ENCODE results near the gene FRMPD4.

FRMPD4 gene

GRCh38 chrX:12307961-12308360 is 169.7 kb downstream of the FRMPD4 start:
- no peak for DNase-seq

DNA sequence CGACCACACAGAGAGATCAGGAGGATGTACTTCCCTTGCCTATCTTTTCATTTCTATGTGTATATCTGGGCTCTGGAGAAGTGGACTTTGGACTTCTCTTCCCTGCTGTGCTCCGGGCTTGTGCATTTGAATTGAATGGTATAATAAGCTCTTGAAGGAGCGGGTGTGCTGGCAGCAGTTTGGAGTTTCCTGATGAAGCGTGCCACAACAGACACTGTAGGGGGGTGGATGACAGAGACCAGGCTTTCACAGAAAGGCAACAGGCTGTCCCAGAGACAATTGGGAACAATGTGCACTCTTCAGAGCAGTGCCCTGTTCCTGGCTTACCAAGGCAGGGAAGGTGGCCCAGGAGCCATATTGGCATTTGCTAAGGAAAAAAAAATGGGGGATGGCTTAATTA is 170.1 kb downstream of the FRMPD4 start:
- peak; percentile 22 for DNase-seq

GRCh38 chrX:12309040-12309743 is 170.9 kb downstream of the FRMPD4 start:
- no peak for DNase-seq

- no peak for DNase-seq
Measured at GRCh38 chrX:12309744-12310076, 171.4 kb downstream of the FRMPD4 start.

DNA sequence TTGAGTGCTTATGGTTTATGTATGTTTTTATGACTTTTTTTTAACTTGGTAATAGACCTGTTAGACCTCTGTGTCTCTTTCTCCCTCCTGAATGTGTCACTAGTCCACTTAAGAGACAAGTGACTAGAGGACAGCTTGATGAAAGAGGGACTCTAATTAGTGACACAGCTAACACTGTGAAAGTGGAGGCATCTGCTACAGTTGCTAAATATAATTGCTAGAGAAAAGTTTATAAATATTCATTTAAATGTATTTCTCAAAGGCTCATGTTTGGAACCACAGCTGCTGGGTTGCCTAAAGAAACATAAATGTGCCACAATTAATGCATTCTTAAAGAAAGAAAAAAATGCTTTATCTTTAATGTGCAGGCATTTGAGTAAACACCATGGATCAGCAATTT is 176.4 kb downstream of the FRMPD4 start:
- DNase-seq, result no peak

DNA sequence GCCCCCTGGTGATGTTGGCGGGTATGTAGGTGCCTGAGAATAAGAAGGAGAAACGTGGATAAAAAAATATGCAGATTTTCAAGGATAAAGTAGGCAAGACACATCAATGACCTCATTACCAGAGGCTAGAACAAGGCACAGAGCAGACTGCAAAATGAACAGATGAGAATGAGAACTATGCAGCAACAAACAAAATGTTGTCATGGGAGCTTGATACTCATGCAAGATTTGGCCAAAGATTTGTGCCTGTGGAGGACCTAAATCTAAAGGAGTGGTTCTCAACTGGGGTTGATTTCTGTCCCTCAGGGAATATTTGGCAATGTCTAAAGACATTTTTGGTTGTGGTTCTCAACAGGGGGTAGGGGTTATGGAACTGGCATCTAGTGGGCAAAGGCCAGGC is 177.3 kb downstream of the FRMPD4 start:
- no peak for DNase-seq

GRCh38 chrX:12319003-12319519 is 180.8 kb downstream of the FRMPD4 start:
- no peak for DNase-seq

DNA sequence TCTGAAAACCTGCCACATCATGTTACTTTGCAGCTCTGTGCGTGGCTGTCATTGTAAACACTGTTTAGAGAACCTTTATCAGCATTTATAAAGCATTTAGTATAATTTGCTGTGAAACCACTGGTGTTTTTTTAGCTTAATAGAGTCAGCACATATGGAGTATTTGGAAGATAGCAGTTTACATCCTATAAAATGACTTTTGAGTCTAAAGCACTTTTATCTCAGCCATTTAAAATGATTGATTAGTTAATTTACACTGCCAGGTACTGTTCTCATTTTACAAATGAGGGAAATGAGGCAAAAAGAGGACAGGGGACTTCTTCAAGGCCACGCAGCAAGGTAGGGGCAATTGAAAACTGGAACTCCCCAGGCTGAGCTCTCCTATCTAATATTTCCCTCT is 181.7 kb downstream of the FRMPD4 start:
- no peak for DNase-seq

GRCh38 chrX:12322031-12322430 is 183.8 kb downstream of the FRMPD4 start:
- no peak for DNase-seq

DNA sequence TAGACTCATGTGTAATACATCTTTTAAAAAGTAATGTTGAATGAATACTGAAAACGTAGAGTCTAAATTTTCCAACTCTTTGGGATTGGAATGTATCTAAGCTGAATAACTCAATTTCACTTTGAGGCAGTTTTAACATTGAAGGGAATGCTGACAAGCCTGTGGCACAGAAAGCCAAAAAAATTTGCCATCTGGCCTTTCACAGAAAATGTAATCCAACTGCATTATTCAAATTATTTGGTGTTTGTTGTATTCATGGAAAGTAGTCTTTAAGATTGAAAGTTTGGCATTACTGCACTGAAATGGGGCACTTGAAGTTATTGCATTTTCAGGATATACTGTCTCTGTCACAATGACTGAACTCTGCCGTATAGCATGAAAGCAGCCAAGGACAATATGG is 186.9 kb downstream of the FRMPD4 start:
- DNase-seq, result no peak

- no peak for DNase-seq
Measured at GRCh38 chrX:12327836-12328235, 189.6 kb downstream of the FRMPD4 start.

- no peak for DNase-seq
Measured at GRCh38 chrX:12329476-12329875, 191.2 kb downstream of the FRMPD4 start.

- DNase-seq, result no peak
Measured at GRCh38 chrX:12330841-12331240, 192.6 kb downstream of the FRMPD4 start.

DNA sequence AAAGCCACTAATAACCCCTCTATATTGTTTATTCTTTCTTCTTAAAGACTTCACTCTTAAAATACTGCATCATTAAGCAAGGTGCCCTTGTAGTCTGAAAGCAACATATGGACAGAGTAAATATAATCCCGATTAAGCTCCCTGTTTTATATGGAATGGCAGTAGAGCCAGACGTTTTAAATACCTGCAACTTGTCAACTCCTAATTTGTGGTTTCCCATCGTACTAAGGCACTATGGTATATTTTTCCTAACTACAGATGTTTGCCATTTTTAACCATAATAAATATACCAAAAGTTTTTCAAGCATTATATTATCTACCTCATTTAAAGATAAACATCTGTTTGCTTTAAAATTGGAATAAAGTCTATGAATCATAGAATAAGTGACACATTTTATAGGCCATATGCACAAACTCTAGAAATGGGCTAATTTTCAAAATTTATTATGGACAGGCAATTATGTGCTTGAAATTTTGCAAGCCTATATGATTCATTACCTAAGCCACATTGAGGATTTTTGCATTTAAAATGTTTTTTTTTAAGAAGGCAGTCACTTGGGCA is 194.6 kb downstream of the FRMPD4 start:
- DNase-seq, result no peak

DNA sequence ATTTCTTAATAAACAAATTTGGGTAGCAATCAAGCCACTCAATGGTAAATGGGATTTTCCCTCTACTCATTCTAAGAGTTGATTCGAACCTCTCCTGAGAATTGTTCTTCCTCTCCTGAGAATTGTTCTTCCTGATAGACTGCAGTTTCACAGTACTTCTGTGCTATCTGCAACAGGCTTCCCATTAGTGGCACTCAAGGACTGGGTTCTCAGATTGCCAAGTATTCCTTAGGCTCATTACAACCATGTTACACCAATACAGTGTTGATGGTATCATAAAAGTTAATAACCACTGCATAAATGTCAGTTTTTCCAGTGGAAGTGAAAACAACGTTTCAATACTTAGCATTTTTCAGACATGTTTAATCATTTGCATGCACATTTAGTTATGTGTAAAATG is 201.6 kb downstream of the FRMPD4 start:
- DNase-seq, result no peak

DNA sequence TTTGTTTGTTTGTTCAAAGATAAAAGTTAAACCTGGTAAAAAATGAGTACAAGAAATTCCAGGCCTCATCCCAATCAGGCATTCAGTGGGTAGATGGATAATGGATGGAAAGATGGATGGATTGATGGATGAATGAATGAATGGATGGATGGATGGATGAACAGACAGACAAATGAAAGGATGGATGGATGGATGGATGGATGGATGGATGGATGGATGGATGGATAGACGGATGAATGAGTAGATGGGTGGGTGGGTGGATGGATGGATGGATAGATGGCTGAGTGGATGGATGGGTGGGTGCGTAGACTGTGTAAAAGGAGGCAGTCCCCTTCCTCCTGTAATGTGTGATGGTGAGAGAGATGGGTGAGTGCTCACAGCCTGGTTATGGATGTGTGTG is 206.7 kb downstream of the FRMPD4 start:
- DNase-seq, result no peak

- DNase-seq, result no peak
Measured at GRCh38 chrX:12349201-12349600, 210.9 kb downstream of the FRMPD4 start.

- no peak for DNase-seq
Measured at GRCh38 chrX:12352922-12353321, 214.6 kb downstream of the FRMPD4 start.

- no peak for DNase-seq
Measured at GRCh38 chrX:12360383-12360782, 222.1 kb downstream of the FRMPD4 start.

DNA sequence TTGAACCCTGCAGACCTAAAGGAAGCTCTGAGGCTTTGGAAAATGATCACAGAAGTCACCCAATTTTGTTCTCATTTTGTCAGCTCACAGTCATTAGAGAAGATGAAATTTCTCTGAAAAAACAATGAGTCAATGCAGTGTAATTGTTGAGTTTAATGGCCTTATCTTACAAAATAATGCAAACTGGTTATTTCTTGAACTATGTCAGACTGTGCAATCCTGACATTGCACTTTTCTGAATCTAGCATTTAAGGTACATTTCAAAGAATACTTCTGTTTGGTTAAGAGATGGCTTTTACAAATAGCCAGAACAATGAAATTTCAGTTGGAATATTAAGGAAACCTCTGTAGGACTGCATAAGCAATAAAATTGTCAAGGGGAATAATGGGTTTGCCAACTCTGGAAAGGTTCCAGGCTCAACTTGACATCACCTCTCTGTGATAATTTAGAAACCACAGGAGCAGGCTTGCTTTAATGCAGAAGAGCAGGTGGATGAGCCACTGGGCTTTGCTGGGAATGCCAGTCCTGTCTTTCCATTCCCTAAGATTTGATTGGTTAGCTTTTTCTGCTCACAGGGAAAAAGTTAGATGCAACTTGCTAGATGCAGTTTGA is 222.8 kb downstream of the FRMPD4 start:
- DNase-seq, result no peak

DNA sequence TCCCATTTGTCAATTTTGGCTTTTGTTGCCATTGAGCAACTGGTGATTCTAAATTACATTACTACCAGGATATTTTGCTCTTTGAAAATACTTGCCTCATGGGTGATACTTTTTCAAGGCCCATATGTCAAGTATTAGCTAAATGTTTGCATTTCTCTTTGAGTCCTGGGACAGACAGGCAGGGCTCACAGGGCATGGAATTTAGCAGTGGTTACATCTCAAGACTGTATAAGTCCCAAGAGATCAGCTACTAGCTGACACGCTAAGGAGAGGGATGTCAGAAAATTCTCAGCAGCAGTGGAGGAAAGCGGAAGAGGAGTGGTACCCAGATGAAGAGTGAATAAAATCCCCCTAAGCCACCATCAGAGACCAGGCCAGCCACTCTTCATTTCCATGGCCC is 224.9 kb downstream of the FRMPD4 start:
- no peak for DNase-seq

DNA sequence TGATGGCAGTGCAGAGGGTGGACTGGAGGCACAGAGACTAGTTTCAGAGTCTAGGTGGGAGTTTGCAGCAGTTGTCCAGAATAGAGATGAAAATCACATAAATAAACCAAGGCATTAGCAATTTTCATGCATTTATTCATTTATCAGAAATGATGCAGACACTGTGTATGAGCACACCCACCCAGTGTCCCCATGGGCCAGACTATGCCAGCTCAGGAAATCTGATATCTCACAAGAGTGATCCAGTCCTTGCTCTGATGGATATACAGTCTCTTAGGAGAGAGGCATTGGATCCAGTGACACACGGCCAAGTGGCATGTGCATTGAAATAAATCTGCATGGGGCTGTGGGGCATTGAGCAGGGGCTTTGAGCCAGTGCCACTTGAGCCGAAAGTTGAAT is 228.2 kb downstream of the FRMPD4 start:
- no peak for DNase-seq

DNA sequence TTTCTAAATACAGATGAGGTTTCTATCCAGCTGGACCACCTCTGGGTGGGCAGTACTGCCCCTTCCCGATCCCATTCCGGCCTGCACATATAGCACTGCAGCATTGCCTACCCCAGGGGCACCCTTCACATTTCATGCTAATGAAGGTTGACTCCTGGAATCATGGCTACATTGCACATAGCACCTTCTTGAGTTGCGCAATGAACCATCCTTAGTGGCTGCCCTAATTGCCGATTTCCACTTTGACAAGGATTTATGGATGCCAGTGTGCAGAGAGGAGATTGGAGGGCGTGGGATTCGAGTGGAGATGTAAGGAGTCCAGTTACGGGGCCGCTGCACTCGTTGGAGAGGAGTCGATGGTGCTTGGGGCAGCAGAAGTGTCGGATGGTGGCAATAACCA is 229.0 kb downstream of the FRMPD4 start:
- DNase-seq, result no peak

DNA sequence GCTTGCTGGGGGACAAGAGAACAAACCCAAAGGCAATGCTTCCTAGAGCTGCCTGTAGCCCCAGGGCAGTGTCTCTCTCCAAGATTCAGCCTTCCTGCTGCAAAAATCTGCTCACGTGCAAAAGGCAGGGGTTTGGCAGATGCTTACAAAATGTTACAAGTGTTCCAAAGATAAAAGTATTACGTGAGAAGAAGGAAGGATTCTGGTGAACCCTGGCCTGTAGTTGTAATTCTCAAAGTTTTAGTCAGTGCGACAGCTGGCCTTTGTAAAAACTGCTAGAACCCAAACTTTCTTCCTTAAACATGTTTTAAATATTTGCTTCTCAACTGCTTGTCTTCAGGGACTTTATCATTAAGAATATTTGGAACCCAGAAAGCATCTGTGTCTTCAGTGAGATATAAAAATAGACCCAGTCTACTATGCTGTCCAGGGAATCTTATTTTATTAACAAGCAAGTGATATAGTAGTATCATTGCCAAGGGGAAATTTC is 232.3 kb downstream of the FRMPD4 start:
- DNase-seq, result no peak

All from NCI-H526 treated with DMSO at 0.1 percent for 48 hours (cell line).